KOPT-K1 (cell line): ENCODE measurements around the gene ADH7.
"Not testable (repeated sequence)": the region's sequence is repeated elsewhere in the genome, so short reads cannot be mapped to it uniquely, and the experiment has no call there.

Experiments
- H3K27ac ChIP-seq: fragments of 200-600 bp; sonication (generic); 2 replicates; pipeline ENCODE4 v1.5.1; 2016; ENCODE audit warnings: antibody characterized with exemption, mild to moderate bottlenecking, low read depth, low read length; ENCODE audit not compliant: poor library complexity, severe bottlenecking
- H3K36me3 ChIP-seq: fragments of 200-600 bp; sonication (generic); 2 replicates; pipeline ENCODE4 v1.5.1; 2017; ENCODE audit warnings: antibody characterized with exemption, mild to moderate bottlenecking, low read length, moderate library complexity; ENCODE audit not compliant: insufficient read depth
- H3K9me3 ChIP-seq: fragments of 200-600 bp; sonication (generic); 2 replicates; pipeline ENCODE4 v1.5.1; 2017; ENCODE audit warnings: antibody characterized with exemption, low read length, mild to moderate bottlenecking; ENCODE audit not compliant: insufficient read depth, poor library complexity, severe bottlenecking

Gene ADH7

GRCh38 chr4:99447079-99447478 lies 11.9 kb upstream of the ADH7 start:
- Histone ChIP-seq H3K9me3 (peaks cover 9% of the 10 kb centered on the region), H3K27ac (no peak overlapping the region), H3K36me3 (no peaks in the 10 kb centered on the region)

- no peaks in the 10 kb centered on the region for H3K36me3 ChIP-seq
- H3K27ac ChIP-seq: no peak overlapping the region
- no peaks in the 10 kb centered on the region for H3K9me3 ChIP-seq
Measured at GRCh38 chr4:99438405-99438780, 3.3 kb upstream of the ADH7 start.

DNA sequence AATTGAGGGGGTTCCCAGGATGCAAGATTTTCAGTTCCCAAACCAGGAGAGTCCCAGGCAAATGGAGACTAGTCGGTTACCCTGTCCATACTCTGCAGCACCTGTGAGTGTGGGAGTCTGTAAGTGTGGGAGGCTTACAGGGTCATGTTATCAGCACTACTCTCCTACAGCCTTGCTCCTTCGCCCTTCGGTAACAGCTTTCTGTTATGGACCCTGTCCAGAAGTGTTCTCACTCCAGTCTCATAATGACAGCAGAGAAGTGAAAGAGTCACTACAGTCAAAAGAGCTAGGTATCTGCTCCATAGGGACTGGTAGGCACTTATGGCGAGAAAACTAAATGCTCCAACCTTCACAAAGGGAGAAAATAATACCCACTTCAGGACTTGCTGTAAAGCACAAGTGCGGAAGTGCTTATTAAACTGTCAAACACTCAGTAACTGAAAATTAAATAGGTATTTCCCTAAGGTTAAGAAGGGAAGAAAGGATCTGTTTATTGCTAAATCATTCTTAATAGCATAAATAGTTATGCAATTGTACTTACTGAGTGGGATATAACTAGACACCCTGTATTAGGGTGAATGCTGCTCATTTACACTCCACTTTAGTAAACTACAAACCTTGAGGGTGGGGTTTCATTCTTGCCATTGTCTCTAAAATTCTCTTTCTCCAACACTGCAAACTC lies 2.7 kb upstream of the ADH7 start:
- Histone ChIP-seq H3K27ac (no peak overlapping the region), H3K9me3 (no peaks in the 10 kb centered on the region), H3K36me3 (no peaks in the 10 kb centered on the region)

DNA sequence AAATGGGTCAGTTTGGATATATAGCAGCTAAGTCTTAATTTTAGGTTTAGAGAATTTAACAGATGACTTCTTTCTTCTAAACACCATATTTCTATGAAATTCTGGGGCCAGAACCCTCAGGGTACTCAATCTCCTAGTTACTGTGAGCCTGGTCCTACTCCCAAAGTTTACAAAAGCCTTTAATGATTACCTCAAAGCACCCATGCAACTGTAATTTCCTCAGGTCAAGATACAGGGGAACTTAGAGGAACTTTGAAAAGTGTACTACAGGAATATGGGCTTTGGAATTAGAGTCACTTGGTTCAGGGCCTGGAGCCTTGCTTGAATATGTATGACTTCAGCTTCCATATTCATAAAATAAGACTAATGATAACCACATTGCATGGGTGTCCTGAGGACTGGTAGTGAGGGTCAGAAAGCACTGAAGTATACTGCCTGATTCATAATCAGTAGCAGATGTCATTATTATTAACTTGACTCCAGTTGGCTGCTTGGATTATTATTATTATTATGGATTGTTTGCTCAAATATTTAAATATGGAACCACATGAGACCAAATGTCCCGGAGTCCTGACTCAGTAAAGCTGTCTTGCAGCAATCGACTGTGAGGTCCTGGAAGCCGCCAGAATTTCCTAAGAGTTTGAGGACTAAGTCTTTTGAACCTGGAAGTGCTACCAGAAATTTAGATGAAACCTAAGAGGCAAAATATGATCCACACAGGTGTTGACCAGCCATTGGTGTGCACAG lies 2.0 kb upstream of the ADH7 start:
- Histone ChIP-seq H3K27ac (no peak overlapping the region), H3K36me3 (no peaks in the 10 kb centered on the region), H3K9me3 (no peaks in the 10 kb centered on the region)

GRCh38 chr4:99436462-99436861 lies 1.3 kb upstream of the ADH7 start:
- no peak overlapping the region for H3K27ac ChIP-seq
- no peaks in the 10 kb centered on the region for H3K36me3 ChIP-seq
- no peaks in the 10 kb centered on the region for H3K9me3 ChIP-seq

- Histone ChIP-seq H3K27ac (no peak overlapping the region), H3K9me3 (no peaks in the 10 kb centered on the region), H3K36me3 (no peaks in the 10 kb centered on the region)
Measured at GRCh38 chr4:99430106-99430505, 5.0 kb downstream of the ADH7 start.

DNA sequence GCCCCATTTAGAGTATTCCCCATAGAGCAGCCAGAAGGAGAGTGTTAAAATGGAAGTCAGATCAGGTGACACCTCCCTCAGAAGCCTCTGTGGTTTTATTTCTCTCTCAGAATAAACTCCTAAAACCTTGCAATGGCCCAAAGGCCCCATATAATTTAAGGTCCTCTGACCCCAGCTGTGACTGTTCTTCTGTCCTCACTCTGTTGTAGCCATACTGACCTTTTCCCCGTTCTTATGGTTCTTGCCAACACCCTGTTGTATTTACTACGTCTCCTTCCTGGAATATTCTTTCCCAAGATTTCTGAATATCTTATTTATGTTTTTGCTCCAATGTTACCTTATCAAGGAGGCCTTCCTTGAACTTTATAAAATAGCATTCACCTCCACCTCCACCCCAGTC lies 18.0 kb downstream of the ADH7 start:
- Histone ChIP-seq H3K9me3 (no peaks in the 10 kb centered on the region), H3K27ac (no peak overlapping the region), H3K36me3 (no peaks in the 10 kb centered on the region)

- not testable (repeated sequence) for H3K36me3 ChIP-seq, H3K9me3 ChIP-seq, H3K27ac ChIP-seq
Measured at GRCh38 chr4:99415762-99416161, 19.4 kb downstream of the ADH7 start.

- H3K36me3 ChIP-seq, H3K27ac ChIP-seq, H3K9me3 ChIP-seq: not testable (repeated sequence)
Measured at GRCh38 chr4:99414902-99415301, 20.2 kb downstream of the ADH7 start.

GRCh38 chr4:99414401-99414800 lies 20.7 kb downstream of the ADH7 start:
- no peaks in the 10 kb centered on the region for H3K9me3 ChIP-seq
- no peak overlapping the region for H3K27ac ChIP-seq
- no peaks in the 10 kb centered on the region for H3K36me3 ChIP-seq

DNA sequence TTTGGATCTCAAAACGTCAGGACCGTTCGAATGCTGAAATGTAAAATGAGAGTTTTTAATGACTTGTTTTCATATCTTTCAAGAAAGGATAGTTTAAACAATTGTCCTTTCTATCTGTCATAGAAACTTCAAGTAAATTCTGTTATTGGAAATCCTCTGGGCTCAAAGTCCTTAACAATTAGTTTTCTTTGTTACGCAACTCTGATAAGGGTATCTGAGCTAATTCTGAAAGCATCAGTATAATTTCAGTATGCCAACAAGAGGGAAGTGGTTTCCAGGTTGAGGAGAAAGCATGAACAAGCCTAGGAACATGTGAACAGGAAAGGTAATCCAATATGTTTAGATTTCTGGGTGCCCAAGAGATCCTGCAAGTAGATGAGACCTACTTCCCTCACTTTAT lies 22.0 kb downstream of the ADH7 start:
- Histone ChIP-seq H3K36me3 (no peaks in the 10 kb centered on the region), H3K27ac (no peak overlapping the region), H3K9me3 (no peaks in the 10 kb centered on the region)

GRCh38 chr4:99411041-99411440 lies 24.1 kb downstream of the ADH7 start:
- no peaks in the 10 kb centered on the region for H3K9me3 ChIP-seq
- no peaks in the 10 kb centered on the region for H3K36me3 ChIP-seq
- no peak overlapping the region for H3K27ac ChIP-seq

DNA sequence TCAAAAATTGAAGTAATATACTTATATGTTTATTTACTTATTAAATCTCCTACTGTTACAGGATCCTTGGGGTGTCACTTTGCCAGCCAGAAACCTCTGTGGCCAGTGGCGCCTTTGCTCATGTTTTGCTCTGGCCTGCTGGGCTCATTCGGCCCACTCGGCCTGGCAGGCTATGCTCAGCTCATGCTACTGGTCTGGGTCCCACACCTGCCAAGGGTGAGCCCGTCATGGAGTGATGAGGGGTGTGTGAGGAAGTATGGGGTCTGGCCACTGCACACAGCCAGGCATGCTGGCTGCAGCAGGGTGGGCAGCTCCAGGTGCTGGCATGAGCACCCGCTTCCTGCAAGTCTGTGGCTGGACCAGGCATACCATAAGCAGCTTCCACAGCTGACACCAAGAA lies 25.1 kb downstream of the ADH7 start:
- Histone ChIP-seq H3K27ac (no peak overlapping the region), H3K9me3 (no peaks in the 10 kb centered on the region), H3K36me3 (no peaks in the 10 kb centered on the region)

DNA sequence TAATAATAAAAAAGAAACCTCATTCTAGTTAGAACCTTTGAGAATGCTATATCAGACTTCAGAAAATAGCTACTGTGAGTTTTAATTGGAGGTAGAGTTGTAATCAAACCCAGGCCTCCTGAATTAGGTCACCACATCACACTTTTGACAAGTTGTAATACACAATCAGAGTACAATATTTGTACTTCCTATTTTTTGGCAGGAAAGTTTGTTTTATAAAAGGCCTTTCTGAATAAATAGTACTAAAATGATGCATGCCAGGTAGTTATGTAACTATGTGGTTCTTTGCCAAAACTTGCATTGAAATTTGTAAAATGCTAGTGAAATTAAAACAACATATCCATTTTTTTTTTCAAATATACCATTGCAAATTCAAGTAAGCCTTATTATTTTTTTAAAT lies 26.8 kb downstream of the ADH7 start:
- no peaks in the 10 kb centered on the region for H3K9me3 ChIP-seq
- no peak overlapping the region for H3K27ac ChIP-seq
- H3K36me3 ChIP-seq: no peaks in the 10 kb centered on the region

DNA sequence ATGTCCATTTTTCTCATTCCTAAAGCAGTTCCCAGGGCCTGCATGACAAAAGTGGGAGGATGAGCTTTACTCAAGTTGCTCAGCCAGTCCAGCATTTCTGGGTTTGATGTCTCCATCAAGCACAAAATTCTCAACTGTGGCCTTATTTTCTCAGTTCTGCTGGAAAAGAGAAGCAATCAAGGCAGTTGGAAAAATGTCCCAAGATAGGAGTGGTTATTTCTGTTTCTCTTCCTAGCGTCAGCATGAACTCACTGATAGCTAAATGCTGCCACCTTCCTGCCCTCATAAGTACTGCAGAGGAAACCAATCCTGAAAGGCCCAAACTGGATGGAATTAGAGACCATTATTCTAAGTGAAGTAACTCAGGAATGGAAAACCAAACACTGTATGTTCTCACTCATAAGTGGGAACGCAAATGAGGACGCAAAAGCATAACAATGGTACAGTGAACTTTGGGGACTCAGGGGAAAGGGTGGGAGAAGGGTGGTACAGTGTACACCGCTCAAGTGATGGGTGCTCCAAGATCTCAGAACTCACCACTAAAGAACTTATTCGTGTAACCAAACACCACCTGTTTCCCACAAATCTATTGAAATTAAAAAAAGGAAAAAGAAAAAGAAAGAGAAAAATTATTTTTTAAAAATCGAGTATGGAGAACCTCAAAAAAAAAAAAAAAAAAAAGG lies 29.6 kb downstream of the ADH7 start:
- Histone ChIP-seq H3K9me3 (no peaks in the 10 kb centered on the region), H3K27ac (no peak overlapping the region), H3K36me3 (no peaks in the 10 kb centered on the region)
